ENCODE data around the gene DAPL1.

DAPL1 gene

GRCh38 chr2:158761621-158762020 lies 33.5 kb upstream of the DAPL1 start:
- Mint-ChIP-seq H3K27ac (ENCODE audit: low read depth) (no peak overlapping the region), H3K4me3 (no peak overlapping the region), H3K36me3 (ENCODE audit: insufficient read depth) (no peaks in the 10 kb centered on the region), H3K27me3 (peaks cover 27% of the 10 kb centered on the region), H3K4me1 (no peaks in the 10 kb centered on the region), H3K9me3 (no peaks in the 10 kb centered on the region)
- ATAC-seq (replicated peaks; ENCODE audit: extremely low read depth, poor library complexity, severe bottlenecking), result no peak
- no peak for DNase-seq (ENCODE audit: low spot score in 2 of 2)

GRCh38 chr2:158762336-158762735 lies 32.8 kb upstream of the DAPL1 start:
- Mint-ChIP-seq H3K27ac (ENCODE audit: low read depth) (no peak overlapping the region), H3K4me1 (no peaks in the 10 kb centered on the region), H3K4me3 (no peak overlapping the region), H3K9me3 (no peaks in the 10 kb centered on the region), H3K36me3 (ENCODE audit: insufficient read depth) (no peaks in the 10 kb centered on the region), H3K27me3 (peaks cover 21% of the 10 kb centered on the region)
- ATAC-seq (replicated peaks; ENCODE audit: extremely low read depth, poor library complexity, severe bottlenecking), result no peak
- no peak for DNase-seq (ENCODE audit: low spot score in 2 of 2)

DNA sequence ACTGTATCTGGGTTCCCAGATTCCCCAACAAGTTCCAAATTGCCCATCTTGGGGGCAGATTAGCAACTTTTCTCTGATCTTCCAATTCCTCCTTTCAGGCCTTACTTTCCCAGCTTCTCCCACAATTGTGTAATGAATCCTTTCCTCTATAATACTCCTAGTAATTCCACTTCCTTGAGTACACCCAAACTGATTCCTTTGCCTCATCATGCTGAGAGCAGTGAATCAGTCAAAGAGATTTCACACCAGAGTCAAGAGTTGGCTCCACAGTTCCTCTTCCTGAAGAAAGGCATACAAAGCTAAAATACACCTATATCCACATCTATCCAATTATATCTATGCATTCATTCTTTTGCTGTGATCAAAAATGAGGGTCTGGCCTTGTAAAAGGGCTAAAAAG lies 28.6 kb upstream of the DAPL1 start:
- no peaks in the 10 kb centered on the region for H3K36me3 Mint-ChIP-seq (ENCODE audit: insufficient read depth)
- no peak overlapping the region for H3K4me3 Mint-ChIP-seq
- no peak for ATAC-seq (replicated peaks; ENCODE audit: extremely low read depth, poor library complexity, severe bottlenecking)

DNA sequence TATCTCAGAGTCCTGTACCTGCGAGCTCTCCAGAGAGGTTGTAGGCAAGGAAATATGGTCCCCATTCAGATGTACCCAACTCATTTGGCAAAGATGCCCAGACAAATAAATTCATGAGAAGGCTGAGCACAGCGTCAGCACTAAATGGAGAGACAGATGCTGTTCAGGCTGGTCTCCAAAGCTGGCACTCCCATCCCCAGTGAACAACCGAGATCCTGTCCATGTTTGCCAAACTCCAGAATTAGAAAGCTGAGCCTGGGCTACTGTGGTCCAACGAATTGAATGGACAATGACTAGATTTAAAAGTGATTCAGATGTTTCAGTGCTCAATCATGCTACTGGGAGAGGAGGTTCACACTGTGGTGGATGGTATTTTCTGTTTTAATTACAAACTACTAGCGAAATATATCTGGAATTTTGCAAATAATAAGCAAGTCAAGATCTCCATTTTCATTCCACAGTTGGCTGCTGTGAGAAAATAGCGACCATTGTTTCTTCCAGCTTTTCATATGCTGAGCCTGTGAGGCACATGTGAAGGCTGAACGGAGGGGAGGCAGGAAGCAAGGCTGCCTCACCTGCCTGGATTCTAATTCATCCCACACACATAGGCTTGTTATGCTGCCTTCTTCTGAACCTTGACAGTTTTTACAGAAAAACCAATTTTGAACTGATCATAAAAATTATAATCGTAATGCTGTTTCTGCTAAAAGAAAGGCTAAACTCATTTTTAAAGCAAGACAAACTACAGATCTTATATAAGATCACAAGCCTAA lies 22.6 kb upstream of the DAPL1 start:
- Mint-ChIP-seq H3K27ac (ENCODE audit: low read depth) (no peak overlapping the region), H3K27me3 (no peaks in the 10 kb centered on the region), H3K9me3 (no peaks in the 10 kb centered on the region), H3K4me3 (no peak overlapping the region), H3K4me1 (no peaks in the 10 kb centered on the region), H3K36me3 (ENCODE audit: insufficient read depth) (no peaks in the 10 kb centered on the region)
- ATAC-seq (replicated peaks; ENCODE audit: extremely low read depth, poor library complexity, severe bottlenecking) (no peak), DNase-seq (ENCODE audit: low spot score in 2 of 2) (no peak)

More for the DNA sequence above, 28.6 kb upstream of the DAPL1 start:
- DNase-seq (ENCODE audit: low spot score in 2 of 2), result no peak
- Mint-ChIP-seq H3K27me3 (no peaks in the 10 kb centered on the region), H3K4me1 (no peaks in the 10 kb centered on the region), H3K27ac (ENCODE audit: low read depth) (no peak overlapping the region), H3K9me3 (no peaks in the 10 kb centered on the region)

DNA sequence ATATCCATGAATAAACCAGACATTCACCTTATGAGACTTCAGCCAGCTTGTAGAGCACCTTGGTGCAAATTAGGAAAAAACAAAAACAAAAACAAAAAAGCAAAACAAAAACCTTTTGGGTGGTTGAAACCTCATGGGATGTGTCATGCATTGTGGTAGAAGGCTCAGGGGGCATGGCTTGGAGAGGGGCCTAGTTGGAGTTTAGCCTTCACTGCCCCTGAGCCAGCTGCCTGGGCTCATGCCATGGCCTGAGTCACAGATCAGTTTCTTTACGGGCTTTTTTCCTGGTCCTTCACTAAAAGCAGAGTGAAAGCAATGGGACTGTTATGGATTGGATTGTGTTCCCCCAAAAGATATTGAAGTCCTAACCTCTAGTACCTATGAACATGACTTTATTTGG lies 22.0 kb upstream of the DAPL1 start:
- DNase-seq (ENCODE audit: low spot score in 2 of 2), result no peak
- no peak overlapping the region for H3K27ac Mint-ChIP-seq (ENCODE audit: low read depth)

GRCh38 chr2:158774681-158775080 lies 20.4 kb upstream of the DAPL1 start:
- no peak overlapping the region for H3K4me3 Mint-ChIP-seq

More for the DNA sequence above, 22.0 kb upstream of the DAPL1 start:
- Mint-ChIP-seq H3K9me3 (no peaks in the 10 kb centered on the region), H3K4me1 (no peaks in the 10 kb centered on the region), H3K4me3 (no peak overlapping the region), H3K36me3 (ENCODE audit: insufficient read depth) (no peaks in the 10 kb centered on the region), H3K27me3 (no peaks in the 10 kb centered on the region)
- ATAC-seq (replicated peaks; ENCODE audit: extremely low read depth, poor library complexity, severe bottlenecking), result no peak

GRCh38 chr2:158775273-158776027 lies 19.7 kb upstream of the DAPL1 start:
- no peak for DNase-seq (ENCODE audit: low spot score in 2 of 2)
- no peaks in the 10 kb centered on the region for H3K27me3 Mint-ChIP-seq
- H3K9me3 Mint-ChIP-seq, result no peaks in the 10 kb centered on the region
- no peak overlapping the region for H3K27ac Mint-ChIP-seq (ENCODE audit: low read depth)
- H3K4me1 Mint-ChIP-seq, result no peaks in the 10 kb centered on the region
- ATAC-seq (replicated peaks; ENCODE audit: extremely low read depth, poor library complexity, severe bottlenecking), result no peak
- no peaks in the 10 kb centered on the region for H3K36me3 Mint-ChIP-seq (ENCODE audit: insufficient read depth)
- no peak overlapping the region for H3K4me3 Mint-ChIP-seq

More at GRCh38 chr2:158774681-158775080, 20.4 kb upstream of the DAPL1 start:
- Mint-ChIP-seq H3K27ac (ENCODE audit: low read depth) (no peak overlapping the region), H3K36me3 (ENCODE audit: insufficient read depth) (no peaks in the 10 kb centered on the region), H3K4me1 (no peaks in the 10 kb centered on the region), H3K27me3 (no peaks in the 10 kb centered on the region), H3K9me3 (no peaks in the 10 kb centered on the region)
- DNase-seq (ENCODE audit: low spot score in 2 of 2) (no peak), ATAC-seq (replicated peaks; ENCODE audit: extremely low read depth, poor library complexity, severe bottlenecking) (no peak)

DNA sequence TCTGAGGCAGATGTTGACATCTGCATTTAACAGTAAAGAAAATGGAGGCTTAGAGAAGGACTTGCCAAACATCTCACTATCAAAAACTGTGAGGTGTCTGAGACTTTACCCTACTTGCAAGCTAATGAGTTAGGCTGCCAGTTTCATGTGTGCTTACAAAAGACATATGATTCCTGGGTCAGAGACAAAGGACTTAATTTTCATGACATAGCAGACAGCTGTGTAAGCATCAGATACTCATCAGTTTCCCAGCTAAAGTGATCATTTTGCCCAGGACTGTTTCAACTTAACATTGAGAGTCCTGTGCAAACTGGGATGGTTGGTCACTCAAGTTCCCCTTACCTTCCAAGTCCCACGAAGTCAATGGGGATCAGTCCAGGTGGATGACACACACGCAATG lies 18.9 kb upstream of the DAPL1 start:
- Mint-ChIP-seq H3K4me3 (no peak overlapping the region), H3K27me3 (no peaks in the 10 kb centered on the region), H3K4me1 (no peaks in the 10 kb centered on the region), H3K9me3 (no peaks in the 10 kb centered on the region), H3K36me3 (ENCODE audit: insufficient read depth) (no peaks in the 10 kb centered on the region), H3K27ac (ENCODE audit: low read depth) (no peak overlapping the region)
- DNase-seq (ENCODE audit: low spot score in 2 of 2) (no peak), ATAC-seq (replicated peaks; ENCODE audit: extremely low read depth, poor library complexity, severe bottlenecking) (no peak)

DNA sequence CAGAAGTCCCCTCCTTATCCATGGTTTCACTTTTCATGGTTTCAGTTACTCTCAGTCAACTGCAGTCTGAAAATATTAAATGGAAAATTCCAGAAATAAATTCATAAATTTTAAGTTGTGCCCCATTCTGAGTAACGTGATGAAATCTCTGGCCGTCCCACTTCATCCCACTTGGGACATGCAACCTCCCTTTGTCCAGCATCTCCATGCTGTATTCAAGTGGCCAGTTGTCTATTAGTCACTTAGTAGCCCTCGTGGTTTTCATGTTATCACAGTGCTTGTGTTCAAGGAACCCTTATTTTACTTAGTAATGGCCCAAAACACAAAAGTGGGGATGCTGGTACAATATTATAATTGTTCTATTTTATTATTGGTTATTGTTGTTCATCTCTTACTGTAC lies 18.0 kb upstream of the DAPL1 start:
- ATAC-seq (replicated peaks; ENCODE audit: extremely low read depth, poor library complexity, severe bottlenecking) (no peak), DNase-seq (ENCODE audit: low spot score in 2 of 2) (no peak)
- Mint-ChIP-seq H3K27ac (ENCODE audit: low read depth) (no peak overlapping the region), H3K4me1 (no peaks in the 10 kb centered on the region), H3K36me3 (ENCODE audit: insufficient read depth) (no peaks in the 10 kb centered on the region), H3K27me3 (no peaks in the 10 kb centered on the region), H3K4me3 (no peak overlapping the region), H3K9me3 (no peaks in the 10 kb centered on the region)

- H3K9me3 Mint-ChIP-seq, result no peaks in the 10 kb centered on the region
- H3K4me3 Mint-ChIP-seq, result no peak overlapping the region
- ATAC-seq (replicated peaks; ENCODE audit: extremely low read depth, poor library complexity, severe bottlenecking), result no peak
- no peaks in the 10 kb centered on the region for H3K27me3 Mint-ChIP-seq
- no peaks in the 10 kb centered on the region for H3K4me1 Mint-ChIP-seq
- H3K27ac Mint-ChIP-seq (ENCODE audit: low read depth), result no peak overlapping the region
- DNase-seq (ENCODE audit: low spot score in 2 of 2), result no peak
- H3K36me3 Mint-ChIP-seq (ENCODE audit: insufficient read depth), result no peaks in the 10 kb centered on the region
Measured at GRCh38 chr2:158778243-158778642, 16.9 kb upstream of the DAPL1 start.

GRCh38 chr2:158779621-158780020 lies 15.5 kb upstream of the DAPL1 start:
- Mint-ChIP-seq H3K9me3 (no peaks in the 10 kb centered on the region), H3K4me3 (no peak overlapping the region)

DNA sequence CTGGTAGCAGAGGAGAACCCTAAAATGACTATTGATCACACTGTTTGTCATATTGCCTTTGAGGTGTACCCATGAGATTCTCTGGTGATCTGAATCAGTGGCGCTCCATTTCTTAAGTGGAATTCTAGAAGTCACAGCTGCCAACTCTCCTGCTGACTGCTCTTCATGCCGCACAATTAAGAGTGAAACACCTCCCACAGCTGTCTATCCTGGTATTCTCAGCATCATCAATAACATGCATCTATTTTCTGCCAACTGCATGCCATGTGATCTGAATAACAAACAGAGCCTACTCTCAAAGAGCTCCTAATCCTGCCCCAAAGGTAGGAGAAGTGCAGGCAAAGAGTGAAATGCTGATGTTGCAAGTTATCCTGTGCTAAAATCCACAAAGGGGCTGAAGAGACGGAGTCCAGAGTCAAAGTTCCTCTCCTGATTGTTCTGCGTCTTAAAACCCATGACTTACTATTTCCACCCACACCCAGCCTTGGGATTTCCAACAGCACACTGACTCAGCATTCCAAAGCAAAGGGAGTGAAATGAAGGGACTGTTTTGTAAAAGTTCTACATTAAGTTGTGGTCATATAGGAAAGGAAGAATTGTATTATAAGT lies 13.7 kb upstream of the DAPL1 start:
- peaks cover 5% of the 10 kb centered on the region for H3K4me1 Mint-ChIP-seq
- ATAC-seq (replicated peaks; ENCODE audit: extremely low read depth, poor library complexity, severe bottlenecking), result no peak
- H3K9me3 Mint-ChIP-seq, result no peaks in the 10 kb centered on the region

More at GRCh38 chr2:158779621-158780020, 15.5 kb upstream of the DAPL1 start:
- ATAC-seq (replicated peaks; ENCODE audit: extremely low read depth, poor library complexity, severe bottlenecking) (no peak), DNase-seq (ENCODE audit: low spot score in 2 of 2) (no peak)
- no peaks in the 10 kb centered on the region for H3K27me3 Mint-ChIP-seq
- peaks cover 5% of the 10 kb centered on the region for H3K4me1 Mint-ChIP-seq
- no peaks in the 10 kb centered on the region for H3K36me3 Mint-ChIP-seq (ENCODE audit: insufficient read depth)
- H3K27ac Mint-ChIP-seq (ENCODE audit: low read depth), result no peak overlapping the region

DNA sequence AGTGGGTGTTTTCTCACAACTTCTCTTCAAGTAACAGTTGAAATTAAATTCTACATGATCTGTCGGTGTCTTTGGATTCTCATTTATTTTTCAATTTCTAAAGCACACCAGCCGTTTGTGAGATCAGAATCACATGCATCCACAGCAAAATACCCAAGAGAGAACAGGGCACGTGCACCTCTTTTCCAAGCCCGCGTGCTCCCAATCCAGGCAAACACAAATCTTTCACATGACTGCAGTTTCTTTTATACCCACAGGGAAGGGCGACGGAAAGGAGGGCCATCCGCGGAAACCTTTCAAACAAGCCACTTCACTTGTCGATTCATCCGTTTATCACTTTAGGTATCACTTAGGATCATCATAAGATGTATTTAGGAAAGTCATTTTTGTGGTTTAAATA lies 13.0 kb upstream of the DAPL1 start:
- H3K27me3 Mint-ChIP-seq, result no peaks in the 10 kb centered on the region
- H3K36me3 Mint-ChIP-seq (ENCODE audit: insufficient read depth), result no peaks in the 10 kb centered on the region
- no peak overlapping the region for H3K27ac Mint-ChIP-seq (ENCODE audit: low read depth)
- no peak overlapping the region for H3K4me3 Mint-ChIP-seq
- no peak for DNase-seq (ENCODE audit: low spot score in 2 of 2)
- ATAC-seq (replicated peaks; ENCODE audit: extremely low read depth, poor library complexity, severe bottlenecking), result no peak
- H3K9me3 Mint-ChIP-seq, result no peaks in the 10 kb centered on the region
- peaks cover 5% of the 10 kb centered on the region for H3K4me1 Mint-ChIP-seq

More for the DNA sequence above, 13.7 kb upstream of the DAPL1 start:
- Mint-ChIP-seq H3K27ac (ENCODE audit: low read depth) (no peak overlapping the region), H3K27me3 (no peaks in the 10 kb centered on the region), H3K36me3 (ENCODE audit: insufficient read depth) (no peaks in the 10 kb centered on the region), H3K4me3 (no peak overlapping the region)
- no peak for DNase-seq (ENCODE audit: low spot score in 2 of 2)

Data from central memory CD8-positive, alpha-beta T cell (primary cell).